Measurements from ENCODE around the gene ARAP1. TPM values are rescaled to one million over a fixed set of nuclear protein-coding genes. Genes with fewer than 3 reads are reported as not detected.
A peak's percentile ranks its signal among the peaks of the same experiment; 100 is the strongest.

Gene ARAP1
- total and polyA plus RNA-seq, 2 donors (not counting 3 experiments of a cell fraction or from before 2014, with no cell fraction given), result 36.8 to 66.2 TPM

DNA sequence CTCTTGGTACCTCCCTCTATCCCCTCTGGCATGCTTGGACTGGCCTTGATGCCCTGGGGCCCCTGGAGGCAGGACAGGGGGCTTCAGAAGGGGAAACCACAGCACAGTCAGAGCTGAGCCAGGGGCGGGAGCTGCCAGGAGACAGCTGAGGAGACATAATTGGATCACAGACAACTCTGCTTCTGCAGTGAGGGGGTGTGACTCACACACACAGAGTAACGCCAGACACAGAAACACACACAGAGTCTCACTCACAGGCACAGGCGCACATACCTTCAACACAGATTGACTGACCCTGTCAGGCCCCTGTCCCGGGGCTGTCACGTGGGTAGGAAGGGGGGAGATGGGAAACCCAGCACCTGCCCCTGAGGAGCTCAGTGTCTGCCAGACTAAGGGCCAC lies 21.1 kb upstream of the ARAP1 start:
- Histone ChIP-seq H3K9me3 (replicated peaks; ENCODE audit: control insufficient read depth, insufficient read depth, low read length) (no peaks in the 10 kb centered on the region), H3K27me3 (ENCODE audit: control insufficient read depth in 2 of 2, insufficient read depth in 2 of 2, low read length in 2 of 2) (no peaks in the 10 kb centered on the region), H4K20me1 (replicated peaks; ENCODE audit: control insufficient read depth, extremely low read depth, insufficient read depth, low read length) (no peaks in the 10 kb centered on the region), H3K9ac (replicated peaks; ENCODE audit: extremely low read depth, insufficient read depth, low read length) (no peak overlapping the region), H3K9me1 (replicated peaks; ENCODE audit: control insufficient read depth, extremely low read depth, insufficient read depth, low read length) (no peaks in the 10 kb centered on the region), H3K27ac (ENCODE audit: insufficient read depth, low read depth, low read length) (no peak overlapping the region), H2AFZ (ENCODE audit: low read depth, low read length) (no peak overlapping the region), H3K4me2 (ENCODE audit: insufficient read depth, low read length) (no peak overlapping the region), H3K36me3 (ENCODE audit: control insufficient read depth in 2 of 2, extremely low read depth in 1 of 2, insufficient read depth in 2 of 2, low read length in 2 of 2) (no peaks in the 10 kb centered on the region), H3K79me2 (ENCODE audit: control insufficient read depth, insufficient read depth, low read length) (no peaks in the 10 kb centered on the region), H3K4me3 (replicated peaks in 1 of 3; ENCODE audit: insufficient read depth in 1 of 3, low read depth in 1 of 3, low read length in 3 of 3) (no peak overlapping the region), H3K4me1 (ENCODE audit: control insufficient read depth, extremely low read depth, insufficient read depth, low read length) (peaks cover 3% of the 10 kb centered on the region)
- no peak for TF ChIP-seq POLR2AphosphoS5 (IDR thresholded peaks at IDR 0.05; ENCODE audit: insufficient read depth, low read depth, low read length)
- TF ChIP-seq MYC (IDR thresholded peaks at IDR 0.05; ENCODE audit: low read depth, low read length), result no peak
- no peak for TF ChIP-seq CTCF (IDR thresholded peaks at IDR 0.05; ENCODE audit: extremely low read depth in 1 of 2, insufficient read depth in 1 of 2, low read depth in 1 of 2, low read length in 2 of 2)
- no peak for TF ChIP-seq JUN (IDR thresholded peaks at IDR 0.05; ENCODE audit: borderline replicate concordance, insufficient read depth, insufficient read length, low read depth)
- no peak for TF ChIP-seq EZH2 (IDR thresholded peaks at IDR 0.05; ENCODE audit: borderline replicate concordance, low read depth, low read length, severe bottlenecking)
- TF ChIP-seq FOS (IDR thresholded peaks at IDR 0.05; ENCODE audit: borderline replicate concordance, insufficient read depth, low read length), result no peak
- no peak for TF ChIP-seq POLR2A (IDR thresholded peaks at IDR 0.05; ENCODE audit: low read depth, low read length)
- no peak for TF ChIP-seq GATA2 (IDR thresholded peaks at IDR 0.05; ENCODE audit: insufficient read depth, insufficient read length, low read depth, low read length)
- TF ChIP-seq, protein P1, sequence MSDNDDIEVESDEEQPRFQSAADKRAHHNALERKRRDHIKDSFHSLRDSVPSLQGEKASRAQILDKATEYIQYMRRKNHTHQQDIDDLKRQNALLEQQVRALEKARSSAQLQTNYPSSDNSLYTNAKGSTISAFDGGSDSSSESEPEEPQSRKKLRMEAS (IDR thresholded peaks at IDR 0.05; ENCODE audit: insufficient read depth, insufficient read length), result no peak
- FAIRE-seq, result no peak
- POLR2A ChIA-PET, result no interaction called here
- CTCF ChIA-PET, result interaction anchor here (0.6 to 1.2 kb wide), 5 partner anchors 8 to 48 kb away, joined by 3 to 7 read pairs (median 4); partner anchors contain the start of gene STARD10
- DNase-seq (ENCODE audit: low read depth, low spot score), result peak; percentile 12
- BruUV-seq (replicated peaks), result no TSS peak
- intact Hi-C loops (cut with micrococcal nuclease) (no loop called here), dilution Hi-C loops (cut with MboI; ENCODE audit: extremely low pct_ligation_motif_present, low sequenced_read_pairs) (no loop called here)
